HepG2 (cell line): Measurements from ENCODE around the gene FAM3C. TPM values are rescaled to one million over a fixed set of nuclear protein-coding genes. Genes with fewer than 3 reads are reported as not detected.
A peak's percentile ranks its signal among the peaks of the same experiment; 100 is the strongest.

ENCODE experiments used
- BCL3 ChIP-seq: sonication (generic); formaldehyde crosslinking; IDR thresholded peaks from 2 replicates; pipeline ENCODE4 v1.5.1; 2020; ENCODE audit warnings: mild to moderate bottlenecking, missing genetic modification reagents, moderate library complexity
- BCL6 ChIP-seq: IDR thresholded peaks from 2 replicates; pipeline ENCODE4 v1.6.1; 2016; ENCODE audit warnings: missing genetic modification reagents, missing compliant biosample characterization
- ETV6 ChIP-seq: sonication (generic); formaldehyde crosslinking; conservative IDR thresholded peaks from 2 replicates; pipeline ENCODE4 v1.4.0; 2020; ENCODE audit warnings: missing genetic modification reagents
- GRHL1 ChIP-seq: sonication (generic); formaldehyde crosslinking; conservative IDR thresholded peaks from 2 replicates; pipeline ENCODE4 v1.8.0; 2022; ENCODE audit warnings: missing genetic modification reagents
- IKZF4 ChIP-seq: sonication (generic); formaldehyde crosslinking; IDR thresholded peaks from 2 replicates; pipeline ENCODE4 v1.5.1; 2020; ENCODE audit warnings: borderline replicate concordance, mild to moderate bottlenecking, low read depth, missing genetic modification reagents; ENCODE audit errors: not compliant biosample characterization
- IRX3 ChIP-seq: sonication (generic); formaldehyde crosslinking; IDR thresholded peaks from 2 replicates; pipeline ENCODE4 v1.8.1; 2023; ENCODE audit warnings: mild to moderate bottlenecking, low read depth, missing genetic modification reagents, borderline replicate concordance
- ISL2 ChIP-seq: sonication (generic); formaldehyde crosslinking; IDR thresholded peaks from 2 replicates; pipeline ENCODE4 v1.5.0; 2020; ENCODE audit warnings: missing genetic modification reagents
- KLF12 ChIP-seq: sonication (generic); formaldehyde crosslinking; IDR thresholded peaks from 2 replicates; pipeline ENCODE4 v1.4.0; 2020; ENCODE audit warnings: missing genetic modification reagents, borderline replicate concordance
- KLF6 ChIP-seq: IDR thresholded peaks from 2 replicates; pipeline ENCODE4 v1.8.0; 2016; ENCODE audit warnings: missing biosample characterization, missing genetic modification reagents
- KLF9 ChIP-seq: IDR thresholded peaks from 2 replicates; pipeline ENCODE4 v1.6.1; 2016; ENCODE audit warnings: low read depth
- MAFF ChIP-seq: IDR thresholded peaks from 2 replicates; pipeline ENCODE4 v1.6.1; 2011; ENCODE audit warnings: low read depth, low read length, improper control_type of control experiment
- MLLT10 ChIP-seq: sonication (generic); formaldehyde crosslinking; IDR thresholded peaks from 2 replicates; pipeline ENCODE4 v1.4.0; 2020; ENCODE audit warnings: missing genetic modification reagents
- PHF20 ChIP-seq: sonication (generic); formaldehyde crosslinking; IDR thresholded peaks from 2 replicates; pipeline ENCODE4 v1.5.0; 2020; ENCODE audit warnings: mild to moderate bottlenecking, missing genetic modification reagents
- SAP130 ChIP-seq: IDR thresholded peaks from 2 replicates; pipeline ENCODE4 v1.6.1; 2016; ENCODE audit warnings: low read depth
- SIN3A ChIP-seq: IDR thresholded peaks from 2 replicates; pipeline ENCODE4 v1.6.1; 2011; ENCODE audit warnings: low read depth, mild to moderate bottlenecking, control low read depth, low read length, borderline replicate concordance
- THRA ChIP-seq: sonication (generic); formaldehyde crosslinking; IDR thresholded peaks from 2 replicates; pipeline ENCODE4 v1.4.0; 2020; ENCODE audit warnings: missing genetic modification reagents, borderline replicate concordance
- ZNF205 ChIP-seq: IDR thresholded peaks from 2 replicates; pipeline ENCODE4 v1.6.1; 2018; ENCODE audit warnings: missing biosample characterization, missing genetic modification reagents
- ZNF282 ChIP-seq: fragments of 450-650 bp; IDR thresholded peaks from 2 replicates; pipeline ENCODE4 v1.6.1; 2018; ENCODE audit not compliant: partially characterized antibody
- ZNF660 ChIP-seq: sonication (generic); formaldehyde crosslinking; IDR thresholded peaks from 2 replicates; pipeline ENCODE4 v1.5.1; 2020; ENCODE audit warnings: mild to moderate bottlenecking, low read depth, missing genetic modification reagents, borderline replicate concordance
- ZNF703 ChIP-seq: sonication (generic); formaldehyde crosslinking; IDR thresholded peaks from 2 replicates; pipeline ENCODE4 v1.5.1; 2020; ENCODE audit warnings: missing genetic modification reagents, mild to moderate bottlenecking, moderate library complexity, borderline replicate concordance
- ZNF784 ChIP-seq: sonication (generic); formaldehyde crosslinking; IDR thresholded peaks from 2 replicates; pipeline ENCODE4 v1.5.1; 2020; ENCODE audit warnings: missing genetic modification reagents, mild to moderate bottlenecking, borderline replicate concordance
- ZNF790 ChIP-seq: sonication (generic); formaldehyde crosslinking; IDR thresholded peaks from 2 replicates; pipeline ENCODE4 v1.8.0; 2022; ENCODE audit warnings: missing genetic modification reagents, mild to moderate bottlenecking, borderline replicate concordance
- ZNF841 ChIP-seq: sonication (generic); formaldehyde crosslinking; IDR thresholded peaks from 2 replicates; pipeline ENCODE4 v1.8.1; 2023; ENCODE audit warnings: missing genetic modification reagents, borderline replicate concordance
- polyA plus RNA-seq, 8 experiments: library from polyadenylated mRNA; depleted of rRNA in 3 of 8; stranded (reverse) in 7 of 8; unstranded in 1 of 8; fragments of >200 nt; fragmentation: Illumina TruSeq in 4 of 8; extraction: Trizol in 4 of 8; gene quantifications; 2 replicates each; pipeline versions ENCODE4 v1.2.1 to v1.2.3, GENCODE V29; 2011 to 2016; ENCODE audit warnings: low read depth in 4 of 8, missing spikeins in 1 of 8, mixed read lengths in 1 of 8; ENCODE audit not compliant: insufficient read depth in 1 of 8
- total RNA-seq, 5 experiments: library from RNA; depleted of rRNA; stranded (reverse); fragments of >200 nt; fragmentation: Illumina TruSeq; extraction: Trizol; gene quantifications; 2 replicates each; pipeline ENCODE4 v1.2.3, GENCODE V29; 2016; ENCODE audit warnings: low read depth in 1 of 5
- TF ChIP-seq, protein P1 (sequence below): sonication (generic); formaldehyde crosslinking; IDR thresholded peaks from 2 replicates; pipeline ENCODE4 v1.4.0; 2020; ENCODE audit warnings: mild to moderate bottlenecking, missing genetic modification reagents

The FAM3C gene
- total and polyA plus RNA-seq, 2 of the 13 experiments (the other 11 are each of a cell fraction or from before 2014, with no cell fraction given), result 14.6 to 16.0 TPM

GRCh38 chr7:121395961-121396757, at the start of gene FAM3C (continued):
- TF ChIP-seq ETV6 (CRISPR knock-in tag) (peak; percentile 68; the same call in 1 of the 2 replicates), ZNF282 (no peak), ZNF205 (peak; percentile 25; the same call in 1 of the 2 replicates), ISL2 (CRISPR knock-in tag) (peak; percentile 49; the same call in 1 of the 2 replicates), PHF20 (peak; percentile 53), BCL3 (CRISPR knock-in tag) (peak; percentile 94), KLF12 (CRISPR knock-in tag) (peak; percentile 29; the same call in 1 of the 2 replicates), SIN3A (peak; percentile 63; the same call in 1 of the 2 replicates), ZNF841 (CRISPR knock-in tag) (peak; percentile 79; the same call in 1 of the 2 replicates), SAP130 (CRISPR knock-in tag) (peak; percentile 88; the same call in 1 of the 2 replicates), ZNF703 (no peak; the same call in 1 of the 2 replicates), ZNF790 (peak; percentile 78; the same call in 1 of the 2 replicates), THRA (CRISPR knock-in tag) (peak; percentile 35), MAFF (no peak), MLLT10 (CRISPR knock-in tag) (no peak), IRX3 (CRISPR knock-in tag) (no peak; the same call in 1 of the 2 replicates), ZNF660 (CRISPR knock-in tag) (no peak), GRHL1 (CRISPR knock-in tag) (no peak), BCL6 (0 out of 2 replicates have a peak, but pooled peaks have one; percentile 26), KLF6 (no peak), IKZF4 (peak; percentile 30), KLF9 (CRISPR knock-in tag) (no peak), ZNF784 (peak; percentile 91)
- TF ChIP-seq, protein P1, sequence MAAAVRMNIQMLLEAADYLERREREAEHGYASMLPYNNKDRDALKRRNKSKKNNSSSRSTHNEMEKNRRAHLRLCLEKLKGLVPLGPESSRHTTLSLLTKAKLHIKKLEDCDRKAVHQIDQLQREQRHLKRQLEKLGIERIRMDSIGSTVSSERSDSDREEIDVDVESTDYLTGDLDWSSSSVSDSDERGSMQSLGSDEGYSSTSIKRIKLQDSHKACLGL (CRISPR knock-in tag), result peak; percentile 79
